Ammon's horn (tissue), 1 donor: ENCODE measurements around the gene TSPAN17.
A peak's percentile ranks its signal among the peaks of the same experiment; 100 is the strongest.

Experiments used
- DNase-seq: peaks from one replicate; pipeline ENCODE4 v3.0.0-alpha.2; 2016; ENCODE audit warnings: low spot score

TSPAN17 gene

DNA sequence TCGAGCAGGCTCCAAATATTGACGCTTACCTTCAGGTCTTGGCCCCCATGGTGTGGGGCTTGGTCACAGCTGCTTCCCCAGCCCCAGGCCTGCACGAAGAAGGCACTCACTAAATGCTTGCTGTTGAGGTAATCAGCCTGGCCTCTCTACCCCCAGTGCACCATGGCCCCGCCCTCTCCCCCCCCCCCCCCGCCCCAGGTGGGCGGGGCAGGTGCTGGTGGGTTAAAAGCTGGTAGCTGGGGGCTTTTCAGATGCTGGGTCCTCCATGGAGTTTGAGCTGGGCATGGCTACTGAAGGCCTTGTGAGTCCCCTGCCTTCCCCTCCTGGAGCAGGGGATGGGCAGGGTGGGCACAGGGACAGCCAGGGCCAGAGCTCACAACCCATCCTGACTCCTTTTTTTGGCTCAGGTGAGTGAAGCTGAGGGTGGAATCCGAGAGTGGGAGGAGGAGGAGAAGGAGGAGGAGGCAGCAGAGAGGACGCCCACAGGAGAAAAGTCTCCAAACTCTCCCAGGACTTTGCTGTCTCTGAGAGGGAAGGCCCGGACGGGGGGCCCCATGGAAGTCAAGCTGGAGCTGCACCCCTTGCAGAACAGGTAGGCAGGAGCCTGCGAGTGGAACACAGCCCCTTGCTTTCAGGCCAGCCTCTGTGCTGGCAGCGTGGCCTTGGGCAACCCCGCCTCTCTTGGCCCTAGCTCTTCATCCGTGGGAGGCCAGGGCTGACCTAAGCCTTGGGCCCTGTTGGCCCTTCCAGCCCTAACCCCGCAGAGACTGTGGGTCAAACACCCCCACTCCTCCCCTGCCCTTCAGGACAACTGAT lies 4.4 kb upstream of the TSPAN17 start:
- no peak for DNase-seq

DNA sequence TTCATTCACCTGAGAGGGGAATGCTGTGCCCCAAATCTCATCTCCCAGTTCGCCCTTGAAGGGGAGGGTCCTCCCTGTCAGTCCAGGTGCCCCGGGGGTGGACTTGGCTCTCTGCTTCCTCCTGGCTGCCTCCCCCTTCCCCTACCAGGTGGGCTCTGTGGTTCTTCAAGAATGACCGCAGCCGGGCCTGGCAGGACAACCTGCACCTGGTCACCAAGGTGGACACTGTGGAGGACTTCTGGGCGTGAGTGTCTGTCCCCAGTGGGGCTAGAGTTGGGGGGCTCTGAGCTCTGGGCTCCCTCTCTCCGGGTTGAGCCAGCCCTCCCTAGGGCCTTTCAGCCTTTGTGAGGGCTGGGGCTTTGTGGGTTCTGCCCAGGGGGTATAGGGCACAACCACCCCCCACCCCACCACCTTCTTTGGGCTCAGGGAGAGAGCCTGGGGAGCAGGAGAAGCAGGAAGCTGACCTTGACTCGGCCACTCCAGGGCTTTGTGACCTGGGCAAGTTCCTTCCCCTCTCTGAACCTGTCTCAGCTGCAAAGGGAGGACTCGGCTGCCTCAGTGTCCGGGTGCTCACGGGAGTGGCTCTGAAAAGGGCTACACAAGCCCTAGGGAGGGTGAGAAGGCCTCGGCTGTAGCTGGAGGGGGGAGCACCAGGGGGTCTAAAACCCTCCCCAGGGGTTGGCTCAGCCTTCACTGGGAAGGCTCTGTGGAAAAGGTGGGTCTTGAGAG lies 3.6 kb upstream of the TSPAN17 start:
- no peak for DNase-seq

DNA sequence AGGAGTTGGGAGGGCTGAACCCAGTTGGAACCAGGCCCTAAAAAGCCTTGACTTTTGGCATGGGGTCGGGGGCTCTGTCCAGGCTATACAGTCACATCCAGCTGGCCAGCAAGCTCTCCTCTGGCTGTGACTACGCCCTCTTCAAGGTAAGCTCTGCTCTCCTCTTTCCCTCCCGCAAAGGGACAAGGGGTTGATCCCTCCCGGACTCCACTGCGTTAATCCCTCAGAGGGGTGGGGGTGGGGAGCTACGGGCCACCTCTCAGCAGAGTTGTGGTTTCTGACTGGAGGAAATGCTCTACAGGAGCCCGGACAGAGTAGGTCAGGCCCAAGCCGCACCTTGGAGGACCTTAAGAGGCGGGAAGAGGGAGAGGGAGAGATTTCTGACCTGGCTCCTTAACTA lies 3.0 kb upstream of the TSPAN17 start:
- no peak for DNase-seq

DNA sequence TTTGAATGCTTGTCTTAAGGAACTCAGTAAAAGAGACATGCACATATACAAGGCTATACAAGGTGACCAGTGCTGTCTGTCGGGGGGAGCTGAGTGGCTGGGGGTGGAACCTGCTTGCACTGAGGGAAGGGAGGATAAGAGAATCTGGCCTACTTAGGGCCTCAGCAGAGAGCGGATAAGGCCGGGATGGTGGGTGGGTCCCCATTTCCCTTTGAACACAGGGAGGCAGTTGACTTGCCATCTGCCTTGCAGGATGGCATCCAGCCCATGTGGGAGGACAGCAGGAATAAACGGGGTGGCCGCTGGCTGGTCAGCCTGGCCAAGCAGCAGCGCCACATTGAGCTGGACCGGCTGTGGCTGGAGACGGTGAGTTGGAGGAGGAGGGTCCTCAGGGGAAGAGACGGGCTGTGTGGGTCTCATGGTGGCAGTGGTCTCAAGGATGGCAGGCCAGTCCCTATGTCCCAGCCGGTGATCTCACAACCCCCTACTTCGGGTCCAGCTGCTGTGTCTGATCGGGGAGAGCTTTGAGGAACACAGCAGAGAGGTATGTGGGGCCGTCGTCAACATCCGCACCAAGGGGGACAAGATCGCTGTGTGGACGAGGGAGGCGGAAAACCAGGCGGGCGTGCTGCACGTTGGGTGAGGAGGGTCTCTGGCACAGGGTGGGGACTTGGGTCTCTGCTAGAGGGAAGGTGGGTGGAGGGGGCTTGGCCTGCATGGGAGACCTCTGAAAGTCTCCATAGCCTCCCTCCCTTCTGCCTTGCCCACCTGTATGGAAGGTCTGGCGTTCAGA lies 2.2 kb upstream of the TSPAN17 start:
- no peak for DNase-seq

DNA sequence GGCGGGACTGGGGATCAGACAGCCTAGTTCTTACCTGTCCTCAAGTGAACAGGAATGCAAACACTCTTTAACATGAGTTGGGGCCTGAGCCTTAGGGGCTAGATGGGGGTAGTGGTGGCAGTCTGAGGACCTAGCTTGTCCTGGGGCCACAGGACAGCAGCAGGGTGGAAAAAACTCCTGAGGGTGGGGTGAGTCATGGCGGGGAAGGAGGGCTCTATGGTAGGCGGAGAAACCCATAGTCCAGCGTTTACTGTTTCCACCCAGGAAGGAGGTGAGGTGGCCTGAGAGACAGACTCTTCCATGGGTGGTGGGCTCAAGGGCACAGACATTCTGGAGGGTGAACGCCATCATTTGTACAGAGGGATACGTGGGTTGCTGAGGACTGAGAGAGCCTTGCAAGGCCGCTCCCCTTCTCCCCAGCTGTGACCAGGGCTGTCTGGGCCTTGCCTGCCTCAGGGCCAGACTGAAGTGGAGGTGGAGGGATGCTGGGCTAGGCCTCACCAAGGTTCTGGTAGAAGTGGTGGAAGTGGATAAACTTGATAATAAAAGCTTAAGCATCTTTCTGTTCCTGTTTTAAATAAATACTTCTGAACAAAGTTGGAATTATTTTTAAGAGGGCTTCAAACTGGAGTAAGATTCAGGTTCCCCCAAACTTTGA lies 1.1 kb upstream of the TSPAN17 start:
- DNase-seq = no peak

DNA sequence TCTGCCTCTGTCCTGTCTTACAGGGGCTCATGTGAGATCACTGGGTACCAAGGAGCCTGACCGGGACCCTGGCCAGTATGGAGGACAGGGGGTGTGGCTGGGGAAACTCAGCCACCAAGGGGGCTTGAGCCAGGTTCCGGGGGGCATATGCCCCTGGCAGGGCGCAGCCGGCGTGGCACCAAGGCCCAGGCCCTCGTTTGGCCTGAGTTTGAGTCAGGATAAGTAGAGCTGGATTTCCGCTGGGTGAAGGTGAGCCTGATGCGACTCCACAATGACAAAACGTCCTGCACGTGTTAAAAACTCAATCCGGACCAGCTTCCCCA lies 616 bp upstream of the TSPAN17 start:
- no peak for DNase-seq

DNA sequence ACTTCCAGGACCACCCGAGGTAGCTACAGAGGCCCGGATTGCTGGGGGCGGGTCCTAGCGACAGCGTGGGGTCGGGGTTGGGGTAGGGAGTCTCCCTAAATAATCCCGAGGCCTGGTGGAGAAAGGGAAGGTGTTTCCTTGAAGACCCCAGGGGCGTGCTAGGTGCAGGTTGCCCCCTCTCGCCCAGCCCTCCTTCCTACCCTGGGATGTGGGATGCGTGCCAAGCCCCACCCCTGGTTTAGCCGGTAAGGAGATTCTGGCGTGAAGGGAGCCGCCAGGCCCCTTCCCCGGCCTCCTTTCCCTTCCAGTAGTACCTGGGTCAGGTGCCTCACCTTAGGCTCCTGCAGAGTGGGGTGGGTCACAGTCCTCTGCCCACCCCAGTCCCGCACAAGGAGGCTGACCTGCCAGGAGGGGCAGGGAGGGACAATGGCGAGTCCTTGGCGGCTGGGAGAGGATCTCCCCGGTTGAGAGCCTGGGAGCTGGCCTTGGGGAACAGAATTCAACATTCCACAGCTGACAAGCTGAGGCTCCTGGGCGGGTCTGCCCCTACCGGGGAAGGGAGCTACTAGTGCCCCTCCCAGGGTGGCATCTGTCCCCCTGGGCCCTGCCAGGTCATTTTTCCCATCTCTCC lies 674 bp downstream of the TSPAN17 start:
- DNase-seq = no peak

DNA sequence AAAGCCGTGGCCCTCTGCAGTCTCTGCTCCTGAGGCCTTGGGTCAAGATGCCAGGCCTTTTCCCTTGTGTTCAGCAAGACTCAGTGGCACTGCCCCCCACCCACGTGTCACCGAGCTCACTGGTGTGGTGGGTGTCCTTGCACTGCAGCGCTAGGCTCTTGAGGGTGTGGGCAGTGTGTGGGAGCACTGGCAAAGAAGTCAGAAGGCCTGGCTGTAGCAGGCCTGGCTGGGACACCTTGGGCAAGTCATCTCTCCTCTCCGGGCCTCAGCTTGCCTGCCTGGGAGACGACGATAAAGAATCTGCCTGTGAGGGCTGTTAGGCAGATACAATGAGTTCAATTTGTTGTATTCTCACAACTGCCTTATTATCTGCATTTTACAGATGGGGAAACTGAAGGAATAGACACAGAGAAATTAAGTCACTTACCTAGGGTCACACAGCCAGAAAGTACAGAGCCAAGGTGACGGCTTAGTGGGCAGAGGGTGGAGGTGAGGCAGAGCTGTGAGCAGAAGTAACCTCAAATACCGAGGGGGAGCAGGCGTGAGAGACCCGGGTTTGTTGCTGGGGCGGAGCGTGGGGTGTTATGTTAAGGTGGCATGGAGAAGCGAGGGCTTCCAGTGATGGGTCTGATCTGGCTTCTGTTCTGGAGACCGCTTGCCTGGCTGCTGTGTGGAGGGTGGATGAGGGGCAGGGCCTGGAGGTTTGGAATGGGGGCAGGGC lies 1.4 kb downstream of the TSPAN17 start:
- DNase-seq = no peak

DNA sequence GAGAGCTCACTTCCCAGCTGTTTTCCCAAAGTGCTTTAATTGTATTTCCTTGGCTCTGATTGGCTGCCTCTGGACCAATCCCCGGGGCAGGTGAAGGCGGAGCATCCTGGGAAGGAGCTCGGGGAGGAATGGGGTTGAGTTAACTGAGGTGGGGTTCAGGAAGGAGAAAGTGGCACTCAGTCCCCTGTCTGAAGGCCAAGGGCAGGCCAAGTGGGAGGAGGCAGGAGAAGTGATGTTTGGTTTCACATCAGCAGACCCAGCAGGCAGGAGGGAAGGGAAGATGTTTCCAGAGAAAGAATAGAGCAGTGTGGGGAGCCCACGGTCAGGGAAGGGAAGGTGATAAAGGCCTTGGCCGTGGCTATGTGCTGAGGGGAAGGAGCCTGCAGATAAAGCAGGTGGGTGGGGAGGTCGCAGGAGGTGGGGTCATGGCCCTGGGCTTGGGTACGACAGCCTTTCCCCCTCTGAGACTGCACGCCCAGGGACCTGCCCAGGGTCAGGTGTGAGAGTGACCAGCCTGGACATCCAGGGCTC lies 3.1 kb downstream of the TSPAN17 start:
- no peak for DNase-seq

DNA sequence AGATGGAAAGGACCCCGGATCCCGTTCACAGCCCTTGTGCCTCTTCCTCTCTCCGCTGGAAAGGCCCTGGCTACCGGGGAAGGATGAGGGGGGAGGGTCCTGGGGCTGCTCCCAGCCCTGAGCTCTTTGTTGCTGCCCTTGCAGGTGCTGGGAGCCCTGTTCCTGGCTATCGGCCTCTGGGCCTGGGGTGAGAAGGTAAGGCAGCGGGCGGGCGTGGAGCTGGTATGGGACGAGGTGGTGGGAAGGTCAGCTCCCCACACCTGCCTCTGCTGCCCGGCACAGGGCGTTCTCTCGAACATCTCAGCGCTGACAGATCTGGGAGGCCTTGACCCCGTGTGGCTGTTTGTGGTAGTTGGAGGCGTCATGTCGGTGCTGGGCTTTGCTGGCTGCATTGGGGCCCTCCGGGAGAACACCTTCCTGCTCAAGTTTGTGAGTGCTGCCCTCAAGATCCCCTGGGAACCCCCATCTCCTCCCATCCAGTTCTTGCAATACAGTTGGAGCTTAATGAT lies 4.2 kb downstream of the TSPAN17 start:
- no peak for DNase-seq

DNA sequence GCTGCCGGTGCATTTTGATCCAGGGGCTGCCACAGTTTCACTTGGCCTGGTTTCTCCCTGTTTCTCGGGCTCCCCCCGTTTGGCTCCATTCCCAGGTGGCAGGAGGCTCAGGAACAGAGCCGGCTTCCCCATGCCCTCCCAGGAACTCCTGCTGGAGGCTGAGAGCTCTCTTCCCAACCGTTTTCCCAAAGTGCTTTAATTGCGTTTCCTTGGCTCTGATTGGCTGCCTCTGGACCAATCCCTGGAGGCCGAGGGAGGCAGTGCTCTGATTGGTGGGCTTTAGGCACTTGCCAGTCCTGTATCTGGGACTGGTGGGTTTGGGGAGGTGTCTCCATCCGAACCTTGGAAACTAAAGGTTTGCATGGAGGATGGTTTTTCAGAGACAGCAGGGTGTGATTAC lies 4.9 kb downstream of the TSPAN17 start:
- peak; percentile 77 for DNase-seq

DNA sequence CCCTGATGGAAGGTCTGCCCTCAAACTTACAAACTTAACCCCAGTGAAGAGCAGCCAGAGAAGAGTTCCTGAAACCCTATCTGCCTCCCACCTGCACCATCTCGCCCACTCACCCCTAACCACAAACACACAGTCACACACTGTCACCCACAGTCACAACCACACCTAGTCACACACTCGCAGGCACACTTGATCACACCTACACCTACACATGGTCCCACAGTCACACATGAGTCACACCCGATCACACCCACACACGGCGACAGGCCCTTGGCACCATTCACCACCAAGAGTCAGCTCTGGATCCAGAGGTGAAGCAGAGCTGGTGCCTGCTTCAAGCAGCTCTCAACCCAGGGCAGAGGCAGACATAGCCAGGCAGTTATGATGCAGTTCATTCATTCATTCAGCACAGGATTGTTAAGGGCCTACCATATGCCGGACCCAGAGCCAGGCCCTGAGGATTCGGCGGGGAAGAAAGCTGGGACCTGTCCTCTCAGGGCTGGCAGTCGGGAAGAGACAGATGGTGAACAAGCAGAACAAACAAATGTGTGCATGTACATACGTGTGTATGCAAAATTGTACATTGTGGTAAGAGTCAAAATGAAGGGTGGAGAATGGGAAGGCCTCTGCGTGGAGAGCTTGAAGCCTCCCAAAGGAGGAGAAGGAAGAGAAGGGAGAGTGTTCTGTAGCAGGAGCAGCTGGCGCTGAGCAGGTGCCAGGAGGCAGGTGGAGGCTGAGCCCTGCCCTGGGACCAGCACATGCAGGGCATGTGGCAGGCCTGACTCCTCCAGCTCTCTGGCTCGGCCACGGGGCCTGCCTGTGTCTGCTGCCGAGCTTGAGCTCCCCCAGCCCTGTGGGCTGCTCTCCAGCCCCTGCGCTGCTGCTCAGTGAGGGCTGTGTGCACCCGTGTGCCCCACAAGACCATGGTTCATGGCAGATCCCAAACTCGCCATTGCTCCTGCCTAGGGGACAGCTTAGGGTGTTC lies 6.4 kb downstream of the TSPAN17 start:
- DNase-seq = no peak

DNA sequence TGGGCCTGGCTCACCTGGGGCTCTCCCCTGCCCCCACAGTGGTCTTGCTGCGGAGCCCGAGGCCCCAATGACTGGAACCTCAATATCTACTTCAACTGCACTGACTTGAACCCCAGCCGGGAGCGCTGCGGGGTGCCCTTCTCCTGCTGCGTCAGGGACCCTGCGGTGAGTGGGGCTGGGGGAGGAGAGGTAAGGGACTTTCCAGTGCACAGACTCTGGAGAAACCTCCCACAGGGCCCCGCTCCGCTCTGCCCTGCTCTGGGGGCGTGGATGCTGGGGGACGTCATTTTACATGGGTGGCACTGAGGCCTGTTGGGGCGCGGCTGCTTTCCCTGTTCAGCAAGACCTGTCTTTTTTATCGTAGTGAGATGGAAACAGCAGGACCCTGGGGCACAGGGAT lies 7.6 kb downstream of the TSPAN17 start:
- no peak for DNase-seq

DNA sequence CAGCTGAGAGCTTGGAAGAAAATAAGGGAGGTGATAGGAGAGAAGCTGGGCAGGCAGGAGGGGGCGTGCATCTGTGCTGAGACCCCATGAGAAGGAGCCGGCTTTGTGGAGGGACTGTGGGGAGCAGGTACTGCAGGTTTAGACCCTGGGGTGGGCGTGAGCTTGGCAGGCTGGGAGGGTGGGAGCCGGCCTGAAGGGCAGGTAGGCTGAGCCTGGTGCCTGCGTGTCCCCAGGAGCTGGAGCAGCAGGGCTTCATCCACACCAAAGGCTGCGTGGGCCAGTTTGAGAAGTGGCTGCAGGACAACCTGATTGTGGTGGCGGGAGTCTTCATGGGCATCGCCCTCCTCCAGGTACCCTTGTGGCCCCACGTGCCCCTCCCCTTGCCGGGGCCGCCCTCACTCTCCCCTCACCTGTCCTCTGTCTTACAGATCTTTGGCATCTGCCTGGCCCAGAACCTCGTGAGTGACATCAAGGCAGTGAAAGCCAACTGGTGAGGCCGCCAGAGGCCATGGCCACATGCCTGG lies 9.2 kb downstream of the TSPAN17 start:
- DNase-seq = no peak

DNA sequence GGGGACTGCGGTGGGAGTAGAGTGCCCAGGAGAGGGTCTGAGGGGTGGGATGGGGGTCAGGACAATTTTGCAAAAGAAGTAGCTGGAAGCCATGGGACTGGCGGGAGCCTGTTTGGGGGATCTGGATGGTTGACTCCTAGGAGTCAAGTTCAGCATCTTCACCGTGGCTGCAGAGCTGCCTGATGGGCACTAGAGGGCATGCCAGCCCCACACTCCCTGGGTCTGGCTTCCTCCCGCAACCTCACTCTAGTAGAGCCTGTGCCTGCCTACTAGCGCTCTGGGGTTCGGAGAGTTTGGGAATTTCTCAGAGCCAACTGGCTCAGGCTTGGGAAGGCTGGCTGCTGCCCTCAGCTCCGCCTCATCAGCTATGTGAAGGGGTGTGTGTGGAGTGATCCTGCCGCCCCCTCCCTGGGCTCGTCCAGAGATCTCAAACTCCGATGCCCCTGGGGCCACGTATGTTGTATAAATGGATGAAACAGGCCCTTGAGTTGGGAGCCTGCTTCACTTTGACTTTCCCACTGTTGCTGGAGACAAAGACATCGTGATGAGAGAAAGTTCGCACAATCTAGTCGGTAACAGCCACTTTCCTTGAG lies 10.8 kb downstream of the TSPAN17 start:
- DNase-seq = peak; percentile 89

DNA sequence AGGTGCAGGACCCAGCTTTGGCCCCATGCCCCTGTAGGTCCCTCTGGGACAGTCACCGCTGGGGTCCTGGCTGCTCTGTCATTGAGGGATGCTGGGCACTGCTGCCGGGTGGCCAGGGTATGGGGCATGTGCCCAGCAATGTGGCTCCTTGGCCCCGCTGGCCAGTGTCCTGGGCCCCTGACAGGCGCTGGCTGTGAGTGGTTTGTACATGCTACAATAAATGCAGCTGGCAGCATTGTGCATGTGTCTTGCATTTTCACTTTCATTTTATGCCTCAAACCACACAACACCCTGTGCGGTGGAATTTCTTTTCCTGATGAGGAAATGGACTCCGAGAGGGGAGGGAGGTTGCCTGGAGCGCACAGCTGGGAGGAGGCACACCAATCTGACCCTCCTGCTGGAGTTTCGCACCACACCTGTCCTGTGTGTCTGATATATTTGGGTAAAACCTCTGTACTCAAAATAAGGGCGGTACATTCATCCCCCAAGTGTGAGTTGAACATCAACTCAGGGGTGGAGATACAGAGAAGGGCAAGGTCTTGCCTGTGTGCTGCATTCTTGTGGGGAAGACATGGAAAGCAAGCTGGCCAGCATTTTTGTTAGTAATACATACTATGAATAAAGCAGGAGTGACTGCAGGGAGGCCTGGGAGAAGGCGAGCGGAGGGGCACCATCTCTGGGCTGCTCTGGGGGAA lies 11.7 kb downstream of the TSPAN17 start:
- no peak for DNase-seq

DNA sequence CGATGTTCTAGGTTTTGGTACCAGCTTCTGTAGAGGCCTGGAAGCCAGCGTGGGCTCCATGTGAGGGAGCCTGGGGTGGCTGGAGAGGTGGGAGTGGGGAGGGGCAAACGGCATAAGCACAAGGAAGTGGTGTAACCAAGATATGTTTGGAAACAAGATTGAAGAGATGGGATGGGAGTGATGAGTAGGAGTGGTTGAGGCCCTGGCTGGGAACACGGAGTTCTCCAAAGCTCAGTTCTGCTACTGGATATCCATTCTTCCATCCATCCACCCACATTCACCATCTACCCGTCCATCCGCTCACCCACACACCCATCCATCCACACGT lies 12.2 kb downstream of the TSPAN17 start:
- no peak for DNase-seq

DNA sequence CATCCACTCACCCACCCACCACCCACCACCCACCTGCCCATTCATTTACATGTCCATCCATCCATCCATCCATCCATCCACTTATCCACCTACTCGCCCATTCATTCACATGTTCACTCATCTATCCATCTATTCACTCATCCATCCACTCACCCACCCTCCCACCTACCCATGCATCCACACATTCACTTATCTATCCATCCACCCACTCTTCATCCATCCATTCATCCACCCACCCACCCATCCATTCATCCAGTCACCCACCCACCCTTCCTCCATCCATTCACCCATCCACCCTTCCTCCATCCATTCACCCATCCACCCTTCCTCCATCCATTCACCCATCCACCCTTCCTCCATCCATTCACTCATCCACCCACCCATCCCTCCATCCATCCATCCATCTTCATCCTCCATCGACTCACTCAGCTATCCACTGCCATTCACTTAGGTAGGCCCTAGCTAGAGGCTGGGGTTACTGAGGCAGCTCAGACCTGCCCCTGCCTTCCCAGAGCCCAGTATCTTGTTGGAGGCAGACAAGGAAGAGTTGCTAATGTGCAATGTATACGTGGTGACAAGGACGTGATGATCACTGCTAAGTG lies 12.7 kb downstream of the TSPAN17 start:
- no peak for DNase-seq
